Left ventricle myocardium inferior (tissue), 1 donor: ENCODE data around the gene CST5. TPM values are rescaled to one million over a fixed set of nuclear protein-coding genes. Genes with fewer than 3 reads are reported as not detected.
"Not testable (repeated sequence)": the region's sequence is repeated elsewhere in the genome, so short reads cannot be mapped to it uniquely, and the experiment has no call there.

Experiments
- DNase-seq: peaks from one replicate; pipeline ENCODE4 v3.0.0-alpha.2; 2020
- H3K27ac ChIP-seq: fragments of 200-600 bp; replicated peaks from 2 replicates; pipeline ENCODE4 v1.8.0; 2021
- H3K27me3 ChIP-seq: fragments of 200-600 bp; 2 replicates; pipeline ENCODE4 v1.8.0; 2021; ENCODE audit warnings: low read depth
- H3K36me3 ChIP-seq: fragments of 200-600 bp; 2 replicates; pipeline ENCODE4 v1.8.0; 2021
- H3K4me1 ChIP-seq: fragments of 200-600 bp; 2 replicates; pipeline ENCODE4 v1.8.0; 2021
- H3K4me3 ChIP-seq: fragments of 200-600 bp; 2 replicates; pipeline ENCODE4 v1.8.0; 2021; ENCODE audit warnings: mild to moderate bottlenecking, moderate library complexity
- H3K9me3 ChIP-seq: fragments of 200-600 bp; replicated peaks from 2 replicates; pipeline ENCODE4 v1.8.0; 2021
- intact Hi-C: fragments of 100-400 bp; cut with micrococcal nuclease; formaldehyde crosslinking; loops from one replicate; pipeline ENCODE4 v1.11.0; 2022
- total RNA-seq: library from RNA; stranded (reverse); fragmentation: NEBNext Ultra II Directional; extraction: Animal tissue kit (Norgen Biotek cat#: 25700); gene quantifications from one replicate; pipeline ENCODE4 v1.2.1, GENCODE V29; 2021
- TF ChIP-seq, protein P1 (sequence below): fragments of 200-600 bp; IDR thresholded peaks from 2 replicates; pipeline ENCODE4 v1.8.0; 2021; ENCODE audit warnings: antibody characterized with exemption, mild to moderate bottlenecking, borderline replicate concordance
- donor health status: DM: no; HTN: yes; CAD: no; lungs with severe emphysema.

Gene CST5
- total RNA-seq, 1 donor from 2014 or later, result not detected

DNA sequence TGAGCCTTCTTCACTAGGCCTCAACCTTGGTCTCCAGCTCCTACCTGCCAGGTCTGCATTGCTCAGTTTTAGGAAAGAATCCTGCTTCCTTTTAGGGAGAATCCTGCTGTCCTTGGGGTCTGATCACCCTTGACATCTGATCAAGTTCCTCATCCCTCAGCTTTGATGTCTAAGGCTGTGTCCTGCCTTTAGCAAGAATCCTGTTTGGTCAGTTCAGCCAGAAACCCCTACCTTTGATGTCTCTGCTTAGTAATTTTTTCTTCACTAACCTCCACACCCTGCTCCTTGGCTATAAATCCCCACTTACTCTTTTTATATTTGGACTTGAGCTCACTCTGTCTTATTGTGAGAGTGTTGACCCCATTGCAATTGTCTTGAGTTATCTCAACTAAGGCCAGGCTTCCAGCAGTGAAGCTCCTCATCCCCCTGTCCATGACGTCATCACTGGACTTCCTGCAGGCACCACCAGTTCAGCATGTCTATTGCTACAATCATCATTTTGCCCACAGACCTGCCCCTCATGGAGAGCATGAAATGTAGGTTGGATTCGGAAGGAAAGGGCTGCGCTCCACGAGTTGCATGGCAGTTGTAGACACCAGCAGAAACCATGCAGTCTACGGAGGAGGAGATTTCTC lies 4.7 kb upstream of the CST5 start:
- Histone ChIP-seq H3K27me3 (peaks cover 47% of the 10 kb centered on the region), H3K36me3 (no peaks in the 10 kb centered on the region), H3K4me1 (no peaks in the 10 kb centered on the region), H3K4me3 (no peak overlapping the region), H3K27ac (no peak overlapping the region), H3K9me3 (no peaks in the 10 kb centered on the region)
- TF ChIP-seq, protein P1, sequence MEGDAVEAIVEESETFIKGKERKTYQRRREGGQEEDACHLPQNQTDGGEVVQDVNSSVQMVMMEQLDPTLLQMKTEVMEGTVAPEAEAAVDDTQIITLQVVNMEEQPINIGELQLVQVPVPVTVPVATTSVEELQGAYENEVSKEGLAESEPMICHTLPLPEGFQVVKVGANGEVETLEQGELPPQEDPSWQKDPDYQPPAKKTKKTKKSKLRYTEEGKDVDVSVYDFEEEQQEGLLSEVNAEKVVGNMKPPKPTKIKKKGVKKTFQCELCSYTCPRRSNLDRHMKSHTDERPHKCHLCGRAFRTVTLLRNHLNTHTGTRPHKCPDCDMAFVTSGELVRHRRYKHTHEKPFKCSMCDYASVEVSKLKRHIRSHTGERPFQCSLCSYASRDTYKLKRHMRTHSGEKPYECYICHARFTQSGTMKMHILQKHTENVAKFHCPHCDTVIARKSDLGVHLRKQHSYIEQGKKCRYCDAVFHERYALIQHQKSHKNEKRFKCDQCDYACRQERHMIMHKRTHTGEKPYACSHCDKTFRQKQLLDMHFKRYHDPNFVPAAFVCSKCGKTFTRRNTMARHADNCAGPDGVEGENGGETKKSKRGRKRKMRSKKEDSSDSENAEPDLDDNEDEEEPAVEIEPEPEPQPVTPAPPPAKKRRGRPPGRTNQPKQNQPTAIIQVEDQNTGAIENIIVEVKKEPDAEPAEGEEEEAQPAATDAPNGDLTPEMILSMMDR, result no peak
- DNase-seq, result no peak
- intact Hi-C loops, result no loop called here

DNA sequence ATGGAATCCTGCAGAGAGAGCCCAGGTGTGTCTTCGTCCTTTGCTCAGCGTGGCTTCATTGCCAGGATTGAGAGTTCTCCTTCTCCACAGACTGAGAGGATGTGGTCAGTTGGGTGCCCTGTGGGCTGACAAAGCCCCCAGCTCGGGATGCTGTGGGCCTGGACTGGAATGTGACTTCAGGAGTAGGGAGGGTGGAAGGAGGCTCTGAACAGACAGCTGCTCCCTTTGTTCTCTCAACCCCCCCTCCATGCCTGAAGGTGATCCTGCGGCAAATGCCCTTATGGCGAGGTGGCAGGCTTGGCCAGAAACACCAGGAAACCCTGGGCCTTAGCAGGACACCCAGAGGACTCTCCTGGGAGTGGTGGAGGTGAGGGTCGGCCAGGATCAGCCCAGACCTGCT lies 1.8 kb upstream of the CST5 start:
- intact Hi-C loops, result no loop called here
- Histone ChIP-seq H3K27me3 (peaks cover 44% of the 10 kb centered on the region), H3K4me1 (no peaks in the 10 kb centered on the region), H3K36me3 (no peaks in the 10 kb centered on the region), H3K4me3 (no peak overlapping the region), H3K27ac (no peak overlapping the region), H3K9me3 (no peaks in the 10 kb centered on the region)
- DNase-seq, result no peak
- TF ChIP-seq, protein P1, result no peak

DNA sequence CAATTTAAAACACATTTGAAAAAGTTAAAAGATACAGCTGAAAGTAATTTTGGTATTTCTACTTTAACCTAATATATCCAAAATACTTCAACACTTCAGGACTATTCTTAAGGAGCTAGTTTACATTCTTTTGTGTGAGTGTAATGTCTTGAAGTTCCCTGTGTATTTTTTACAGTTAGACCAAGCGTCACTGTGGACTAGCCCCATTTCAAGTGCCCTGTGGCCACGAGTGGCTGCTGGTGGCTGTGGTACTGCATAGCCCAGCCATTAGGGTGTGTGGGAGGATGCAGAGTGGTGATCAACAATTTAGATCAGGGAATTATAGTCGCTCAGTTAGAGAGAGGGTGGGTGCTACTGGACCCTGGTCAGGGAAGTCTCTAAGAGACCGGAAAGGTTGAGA lies 869 bp upstream of the CST5 start:
- Histone ChIP-seq H3K4me1 (no peaks in the 10 kb centered on the region), H3K27me3 (peaks cover 49% of the 10 kb centered on the region), H3K27ac (no peak overlapping the region), H3K9me3 (no peaks in the 10 kb centered on the region), H3K4me3 (no peak overlapping the region), H3K36me3 (no peaks in the 10 kb centered on the region)
- no peak for DNase-seq
- TF ChIP-seq, protein P1, result no peak
- intact Hi-C loops, result no loop called here

DNA sequence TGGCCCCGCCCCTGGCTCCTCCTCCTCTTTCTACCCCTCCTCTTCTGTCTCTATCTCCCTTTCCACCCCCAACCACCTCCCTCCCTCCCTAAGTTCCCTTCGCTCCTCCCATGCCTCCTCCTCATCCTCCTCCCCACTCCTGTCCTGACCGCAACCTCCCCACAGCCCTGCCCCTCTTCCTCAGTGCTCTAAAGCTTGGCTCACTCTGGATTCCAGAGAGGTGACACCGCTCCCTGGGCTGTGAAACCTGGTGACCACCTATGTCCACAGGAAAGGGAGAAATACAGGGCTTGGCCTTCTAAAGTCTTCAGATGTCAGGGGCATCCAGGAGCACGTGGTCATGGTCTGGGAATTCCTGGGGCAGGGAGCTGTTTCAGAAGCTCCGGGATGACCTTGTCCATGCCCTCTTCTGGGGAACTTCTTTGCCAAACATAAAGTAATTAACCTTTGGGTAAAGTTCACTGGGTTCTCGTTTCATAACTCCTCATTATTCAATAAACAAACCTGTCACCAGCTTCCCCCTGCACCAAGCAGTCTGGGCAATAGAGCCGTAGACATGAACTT lies 345 bp upstream of the CST5 start:
- peaks cover 52% of the 10 kb centered on the region for H3K27me3 ChIP-seq
- TF ChIP-seq, protein P1, result no peak
- H3K27ac ChIP-seq, result no peak overlapping the region
- H3K4me1 ChIP-seq, result no peaks in the 10 kb centered on the region
- no peak for DNase-seq
- no peaks in the 10 kb centered on the region for H3K36me3 ChIP-seq
- H3K9me3 ChIP-seq, result no peaks in the 10 kb centered on the region
- intact Hi-C loops, result no loop called here
- no peak overlapping the region for H3K4me3 ChIP-seq

DNA sequence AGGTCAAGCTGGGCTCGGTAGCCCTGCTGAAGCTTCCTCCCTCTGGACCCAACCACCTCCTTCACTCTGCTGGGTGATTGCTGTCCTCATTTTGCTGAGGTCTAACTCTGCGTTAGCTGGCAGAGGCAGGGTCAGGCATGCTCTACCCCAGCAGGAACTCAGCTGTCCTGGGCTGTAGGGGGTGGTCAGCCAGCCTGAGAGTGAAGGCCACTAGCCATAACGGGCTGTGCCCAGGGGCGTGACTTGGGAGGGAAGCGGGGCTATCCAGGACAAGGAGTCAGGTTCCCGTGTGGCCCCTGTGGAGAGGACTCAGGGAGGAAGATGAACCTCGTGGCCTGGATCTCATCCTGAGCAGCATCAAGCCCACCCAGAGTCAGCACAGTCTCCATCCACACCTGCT lies 761 bp downstream of the CST5 start:
- DNase-seq, result no peak
- no peak overlapping the region for H3K4me3 ChIP-seq
- H3K27me3 ChIP-seq, result peaks cover 62% of the 10 kb centered on the region
- no peaks in the 10 kb centered on the region for H3K9me3 ChIP-seq
- TF ChIP-seq, protein P1, result no peak
- H3K36me3 ChIP-seq, result no peaks in the 10 kb centered on the region
- intact Hi-C loops, result no loop called here
- H3K27ac ChIP-seq, result no peak overlapping the region
- H3K4me1 ChIP-seq, result no peaks in the 10 kb centered on the region

DNA sequence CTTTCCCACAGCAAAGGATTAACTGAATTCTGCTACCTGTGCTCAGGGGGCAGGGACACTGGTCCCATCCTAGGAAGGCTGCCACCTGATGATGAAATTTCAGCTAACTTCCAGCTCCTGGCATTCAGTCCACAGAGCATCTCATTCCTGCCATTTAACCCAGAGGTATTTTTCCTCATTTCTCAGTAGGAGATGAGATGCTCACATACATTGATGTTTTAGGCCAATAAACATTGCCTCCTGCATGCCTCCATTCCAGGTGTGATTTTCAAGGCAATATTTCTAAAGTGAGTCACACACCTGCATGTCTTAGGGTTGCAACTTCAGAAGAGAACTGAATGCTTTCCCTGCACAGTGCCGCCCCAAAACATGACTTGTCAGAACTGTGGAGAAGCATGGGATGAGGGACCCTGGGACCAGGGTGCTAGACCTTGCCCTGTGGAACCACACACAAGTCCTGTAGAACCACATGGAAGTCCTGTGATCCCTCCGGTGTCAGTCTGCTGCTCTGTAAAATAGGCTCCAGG lies 1.5 kb downstream of the CST5 start:
- intact Hi-C loops, H3K27ac ChIP-seq: not testable (repeated sequence)

More for the DNA sequence above, 1.5 kb downstream of the CST5 start:
- not testable (repeated sequence) for H3K9me3 ChIP-seq, H3K36me3 ChIP-seq, H3K4me3 ChIP-seq, H3K4me1 ChIP-seq, DNase-seq
- peaks cover 66% of the 10 kb centered on the region for H3K27me3 ChIP-seq
